Smooth muscle cell (in vitro differentiated cells): Measurements from ENCODE around the gene SP100. TPM values are rescaled to one million over a fixed set of nuclear protein-coding genes. Genes with fewer than 3 reads are reported as not detected.

Experiments used
- DNase-seq: peaks from one replicate; lab custom pipeline; 2025; ENCODE audit not compliant: unreplicated experiment; lab: John Stamatoyannopoulos, UW
- H2AFZ ChIP-seq: fragments of 200-600 bp; sonication (generic); 2 replicates; pipeline ENCODE4 v1.6.0; 2016; ENCODE audit warnings: antibody characterized with exemption, low read depth, mild to moderate bottlenecking
- H3F3A ChIP-seq: fragments of 200-600 bp; sonication (generic); 2 replicates; pipeline ENCODE4 v1.6.0; 2017; ENCODE audit warnings: antibody characterized with exemption, low read depth
- H3K27ac ChIP-seq: fragments of 200-600 bp; sonication (generic); 2 replicates; pipeline ENCODE4 v1.5.1; 2016; ENCODE audit warnings: low read depth, mild to moderate bottlenecking
- H3K27me3 ChIP-seq: fragments of 200-600 bp; sonication (generic); 2 replicates; pipeline ENCODE4 v1.6.1; 2016; ENCODE audit warnings: low read depth, mild to moderate bottlenecking
- H3K36me3 ChIP-seq: fragments of 200-600 bp; sonication (generic); 2 replicates; pipeline ENCODE4 v1.5.1; 2016; ENCODE audit warnings: low read depth
- H3K4me1 ChIP-seq: fragments of 200-600 bp; sonication (generic); 2 replicates; pipeline ENCODE4 v1.5.1; 2016; ENCODE audit warnings: low read depth
- H3K4me2 ChIP-seq: fragments of 200-600 bp; sonication (generic); 2 replicates; pipeline ENCODE4 v1.6.0; 2016; ENCODE audit warnings: mild to moderate bottlenecking
- H3K4me3 ChIP-seq: fragments of 200-600 bp; sonication (generic); 2 replicates; pipeline ENCODE4 v1.5.1; 2016; ENCODE audit warnings: mild to moderate bottlenecking
- H3K79me2 ChIP-seq: fragments of 200-600 bp; sonication (generic); 2 replicates; pipeline ENCODE4 v1.6.0; 2016; ENCODE audit warnings: low read depth, mild to moderate bottlenecking
- H3K9ac ChIP-seq: fragments of 200-600 bp; sonication (generic); 2 replicates; pipeline ENCODE4 v1.6.0; 2016; ENCODE audit warnings: low read depth
- H3K9me3 ChIP-seq: fragments of 200-600 bp; sonication (generic); replicated peaks from 2 replicates; pipeline ENCODE4 v1.5.1; 2016; ENCODE audit warnings: low read depth
- H4K20me1 ChIP-seq: fragments of 200-600 bp; sonication (generic); 2 replicates; pipeline ENCODE4 v1.6.0; 2016; ENCODE audit warnings: low read depth
- CTCF ChIP-seq: fragments of 200-600 bp; sonication (generic); IDR thresholded peaks from 2 replicates; pipeline ENCODE4 v1.5.1; 2017; ENCODE audit warnings: borderline replicate concordance, mild to moderate bottlenecking, antibody characterized with exemption; ENCODE audit not compliant: insufficient read depth, poor library complexity, severe bottlenecking
- WGBS: methylation state at CpG from one replicate; pipeline ENCODE4 v1.1.7; 2016; ENCODE audit warnings: low lambda C conversion rate; 5-methylcytosine and 5-hydroxymethylcytosine counted together
- polyA plus RNA-seq: library from polyadenylated mRNA; unstranded; fragments of >200 nt; fragmentation: Nextera tagmentation; extraction: Ambion mirVana; gene quantifications from 2 replicates; pipeline ENCODE4 v1.2.1, GENCODE V29; 2016
- total RNA-seq: library from RNA; depleted of rRNA; stranded (reverse); fragments of >200 nt; gene quantifications from 2 replicates; pipeline ENCODE4 v1.2.3, GENCODE V29; 2014

Gene SP100
- total and polyA plus RNA-seq, 2 experiments from 2014 or later, result 14.7 to 15.5 TPM

DNA sequence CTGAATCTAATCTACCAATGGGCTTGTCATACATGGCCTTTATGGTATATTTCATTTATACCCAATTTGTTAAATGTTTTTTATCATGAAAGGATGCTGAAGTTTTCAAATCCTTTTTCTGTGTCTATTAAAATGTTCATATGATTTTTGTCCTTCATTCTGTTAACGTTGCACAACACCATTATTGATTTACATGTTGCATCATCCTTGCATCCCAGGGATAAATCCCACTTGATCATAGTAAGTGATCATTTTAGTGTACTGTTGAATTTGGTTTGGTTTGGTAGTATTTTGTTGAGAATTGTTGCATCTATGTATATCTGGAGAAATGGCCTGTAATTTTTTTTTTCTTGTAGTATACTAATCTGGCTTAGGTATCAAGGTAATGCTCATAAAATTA lies 9.4 kb downstream of the SP100 start:
- H3K9ac ChIP-seq, result no peak overlapping the region
- no peaks in the 10 kb centered on the region for H3K9me3 ChIP-seq
- WGBS, result 96% methylated on average over 1 of the region's 1 CpG
- H3K79me2 ChIP-seq, result no peaks in the 10 kb centered on the region
- H3F3A ChIP-seq, result no peaks in the 10 kb centered on the region
- TF ChIP-seq CTCF, result no peak
- H3K36me3 ChIP-seq, result no peaks in the 10 kb centered on the region
- H3K4me2 ChIP-seq, result no peak overlapping the region
- no peak overlapping the region for H2AFZ ChIP-seq
- no peak overlapping the region for H3K27ac ChIP-seq
- DNase-seq, result no peak
- no peaks in the 10 kb centered on the region for H4K20me1 ChIP-seq
- no peaks in the 10 kb centered on the region for H3K27me3 ChIP-seq
- H3K4me3 ChIP-seq, result no peak overlapping the region
- no peaks in the 10 kb centered on the region for H3K4me1 ChIP-seq

DNA sequence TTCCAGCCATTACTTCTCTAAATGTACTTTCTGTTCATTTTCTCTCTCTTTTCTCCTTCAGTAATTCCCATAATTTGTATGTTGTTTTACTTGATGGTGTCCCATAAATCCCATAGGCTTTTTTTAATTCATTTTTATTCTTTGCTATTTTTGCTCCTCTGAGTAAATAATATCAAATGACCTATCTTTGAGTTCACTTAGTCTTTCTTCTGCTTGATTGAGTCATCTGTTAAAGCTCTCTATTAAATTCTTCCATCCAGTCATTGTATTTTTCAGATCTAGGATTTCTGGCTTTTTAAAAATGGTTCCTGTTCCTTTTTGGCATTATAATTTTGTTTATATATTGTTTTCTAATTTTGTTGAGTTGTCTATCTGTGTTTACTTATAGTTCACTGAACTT lies 13.5 kb downstream of the SP100 start:
- no peak for TF ChIP-seq CTCF
- H2AFZ ChIP-seq, result no peak overlapping the region
- no peaks in the 10 kb centered on the region for H3K9me3 ChIP-seq
- DNase-seq, result no peak
- no peak overlapping the region for H3K9ac ChIP-seq
- no peaks in the 10 kb centered on the region for H3K79me2 ChIP-seq
- no peaks in the 10 kb centered on the region for H3K4me1 ChIP-seq
- no peaks in the 10 kb centered on the region for H4K20me1 ChIP-seq
- no peak overlapping the region for H3K27ac ChIP-seq
- no peak overlapping the region for H3K4me3 ChIP-seq
- H3K36me3 ChIP-seq, result no peaks in the 10 kb centered on the region
- H3F3A ChIP-seq, result no peaks in the 10 kb centered on the region
- no peak overlapping the region for H3K4me2 ChIP-seq
- no peaks in the 10 kb centered on the region for H3K27me3 ChIP-seq

DNA sequence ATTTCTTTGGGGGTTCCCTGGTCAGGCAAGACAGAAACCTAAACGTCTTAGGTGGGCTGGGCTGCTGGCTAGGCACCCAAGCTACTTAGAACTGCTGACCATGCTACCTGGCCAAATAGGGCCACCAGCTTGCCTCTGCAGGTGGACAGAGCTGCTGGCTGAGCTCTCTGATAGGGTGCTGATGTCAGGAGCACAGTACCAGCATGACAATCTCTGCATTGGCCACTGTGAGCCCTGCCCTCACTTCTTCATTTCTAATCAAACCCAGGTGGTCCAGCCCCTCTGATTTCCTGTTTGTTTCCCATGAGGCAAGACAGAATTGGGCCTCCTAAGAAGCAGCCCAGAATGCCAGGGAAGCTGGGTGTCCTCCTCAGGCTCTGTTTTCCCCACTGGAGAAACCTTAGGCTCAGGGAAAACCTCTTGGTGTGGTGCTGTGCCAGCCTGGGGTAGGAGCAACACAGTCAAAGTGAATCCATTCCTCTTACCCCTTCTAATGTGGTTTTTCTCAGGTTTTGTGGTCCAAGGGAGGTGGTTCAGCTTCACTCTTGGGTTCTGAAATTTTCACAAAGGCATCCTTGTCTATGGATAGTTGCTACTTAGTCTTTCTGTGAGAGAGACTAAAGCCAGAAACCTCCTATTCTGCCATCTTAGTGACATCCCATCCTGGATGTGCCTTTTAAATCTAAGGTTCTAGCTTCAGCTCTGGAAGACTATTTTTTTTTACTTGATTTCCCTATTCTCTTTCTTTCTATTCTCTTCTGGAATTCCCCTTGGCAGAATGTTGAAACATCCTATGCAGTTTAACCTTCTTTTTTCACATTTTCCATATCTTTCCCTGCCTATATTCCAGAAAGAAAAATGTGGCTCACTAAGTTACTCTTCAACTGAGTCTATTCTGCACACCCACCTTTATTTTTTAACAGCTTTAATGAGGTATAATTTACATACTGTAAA lies 15.2 kb downstream of the SP100 start:
- 92% methylated on average over 1 of the region's 1 CpG for WGBS

More for the DNA sequence above, 15.2 kb downstream of the SP100 start:
- H3K4me3 ChIP-seq, result no peak overlapping the region
- DNase-seq, result no peak
- no peak overlapping the region for H2AFZ ChIP-seq
- H3K4me2 ChIP-seq, result no peak overlapping the region
- no peaks in the 10 kb centered on the region for H4K20me1 ChIP-seq
- H3K9me3 ChIP-seq, result no peaks in the 10 kb centered on the region
- H3F3A ChIP-seq, result no peaks in the 10 kb centered on the region
- H3K79me2 ChIP-seq, result no peaks in the 10 kb centered on the region
- no peak overlapping the region for H3K27ac ChIP-seq
- no peaks in the 10 kb centered on the region for H3K4me1 ChIP-seq
- no peak overlapping the region for H3K9ac ChIP-seq
- H3K27me3 ChIP-seq, result no peaks in the 10 kb centered on the region
- no peak for TF ChIP-seq CTCF
- H3K36me3 ChIP-seq, result no peaks in the 10 kb centered on the region
